SK-N-SH (cell line): ENCODE measurements around the gene MED19. TPM values are rescaled to one million over a fixed set of nuclear protein-coding genes. Genes with fewer than 3 reads are reported as not detected.

Source experiments
- CHD2 ChIP-seq: fragments of 150-350 bp; IDR thresholded peaks from 2 replicates; pipeline ENCODE4 v1.6.1; 2018; ENCODE audit warnings: low read length; ENCODE audit not compliant: partially characterized antibody
- FOSL2 ChIP-seq: IDR thresholded peaks from 2 replicates; pipeline ENCODE4 v1.4.0; 2012; ENCODE audit warnings: low read depth, mild to moderate bottlenecking, moderate library complexity, borderline replicate concordance
- FOXJ3 ChIP-seq: sonication (generic); formaldehyde crosslinking; IDR thresholded peaks from 2 replicates; pipeline ENCODE4 v1.5.1; 2020; ENCODE audit warnings: mild to moderate bottlenecking, missing genetic modification reagents
- FOXM1 ChIP-seq: IDR thresholded peaks from 2 replicates; pipeline ENCODE4 v1.4.0; 2012; ENCODE audit warnings: low read depth, mild to moderate bottlenecking
- MEF2A ChIP-seq: IDR thresholded peaks from 2 replicates; pipeline ENCODE4 v1.4.0; 2012; ENCODE audit warnings: low read depth, borderline replicate concordance
- MXI1 ChIP-seq: IDR thresholded peaks from 2 replicates; pipeline ENCODE4 v1.6.1; 2012; ENCODE audit warnings: mild to moderate bottlenecking, low read depth, low read length, improper control_type of control experiment
- NFIC ChIP-seq: IDR thresholded peaks from 2 replicates; pipeline ENCODE4 v1.4.0; 2012; ENCODE audit warnings: borderline replicate concordance
- NRF1 ChIP-seq: IDR thresholded peaks from 2 replicates; pipeline ENCODE4 v1.6.1; 2012; ENCODE audit warnings: low read depth, mild to moderate bottlenecking, low read length
- RAD21 ChIP-seq: IDR thresholded peaks from 2 replicates; pipeline ENCODE4 v1.6.1; 2012; ENCODE audit warnings: mild to moderate bottlenecking, low read length
- RCOR1 ChIP-seq: fragments of 150-350 bp; IDR thresholded peaks from 2 replicates; pipeline ENCODE4 v1.6.1; 2017; ENCODE audit warnings: antibody characterized with exemption, low read length
- SMC3 ChIP-seq: IDR thresholded peaks from 2 replicates; pipeline ENCODE4 v1.6.1; 2012; ENCODE audit warnings: low read depth, low read length, improper control_type of control experiment
- TCF12 ChIP-seq: IDR thresholded peaks from 2 replicates; pipeline ENCODE4 v1.4.0; 2012
- polyA plus RNA-seq, 3 experiments: library from polyadenylated mRNA; depleted of rRNA; stranded (reverse); fragments of >200 nt; gene quantifications; 2 replicates each; pipeline ENCODE4 v1.2.3, GENCODE V29; 2012
- TF ChIP-seq, protein P1 (sequence below): fragments of 150-350 bp; IDR thresholded peaks from 2 replicates; pipeline ENCODE4 v1.6.1; 2016; ENCODE audit warnings: mild to moderate bottlenecking, low read depth, low read length
- TF ChIP-seq, protein P2 (sequence below): IDR thresholded peaks from 2 replicates; pipeline ENCODE4 v1.6.1; 2012; ENCODE audit warnings: mild to moderate bottlenecking, low read depth, low read length, moderate library complexity
- TF ChIP-seq, protein P3 (sequence below): fragments of 200-600 bp; sonication (generic); IDR thresholded peaks from 2 replicates; pipeline ENCODE4 v1.6.1; 2017; ENCODE audit warnings: antibody characterized with exemption, mild to moderate bottlenecking, moderate library complexity
- TF ChIP-seq, protein P4 (sequence below): fragments of 150-350 bp; IDR thresholded peaks from 2 replicates; pipeline ENCODE4 v1.6.1; 2017; ENCODE audit warnings: antibody characterized with exemption, low read length, low read depth, borderline replicate concordance
- TF ChIP-seq, protein P5 (sequence below): IDR thresholded peaks from 2 replicates; pipeline ENCODE4 v1.4.0; 2012; ENCODE audit warnings: low read depth, borderline replicate concordance

Gene MED19
- polyA plus RNA-seq, 1 of the 3 experiments (the other 2 are of a cell fraction) = 38.7 TPM

DNA sequence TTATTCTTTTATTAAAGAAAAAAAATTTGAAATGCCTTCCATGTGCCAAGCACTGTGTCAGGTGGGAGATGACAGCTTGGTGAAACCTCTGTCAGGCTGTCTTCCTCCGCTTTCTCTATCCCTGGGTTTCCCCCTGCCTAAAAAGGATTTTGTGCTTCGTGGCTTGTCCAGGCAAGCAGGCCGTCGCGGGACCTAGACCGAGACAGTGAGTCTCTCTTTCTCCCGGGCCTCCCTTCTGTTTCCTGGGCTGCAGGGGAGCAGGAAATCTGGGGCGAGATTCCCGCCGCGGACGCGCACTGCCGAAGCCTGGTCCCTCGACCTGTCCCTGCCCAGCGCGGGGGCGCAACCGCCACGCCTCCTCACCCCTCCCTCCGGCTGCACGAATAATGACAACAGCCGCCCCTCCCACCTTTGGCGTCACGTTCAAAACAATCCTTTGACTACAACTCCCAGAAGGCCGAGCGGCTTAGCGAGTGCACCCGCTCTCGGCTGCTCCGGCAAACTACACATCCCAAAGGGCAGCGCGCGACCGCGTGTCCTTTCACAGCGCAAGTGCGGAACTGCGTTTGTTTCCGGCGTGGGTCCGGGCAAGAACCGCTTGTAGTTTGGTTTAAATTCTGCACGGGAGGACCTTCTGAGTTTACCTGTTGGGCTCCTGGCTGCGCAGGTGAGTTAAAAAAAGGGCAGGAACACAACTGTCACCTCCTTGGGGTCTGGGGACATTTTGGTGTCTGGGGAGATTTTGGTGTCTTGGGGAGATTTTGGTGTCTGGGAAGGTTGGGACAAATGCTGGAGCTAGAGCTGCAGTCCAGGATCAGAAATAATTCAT lies 54.6 kb downstream of the MED19 start, which contains the start of gene CLP1 (continued):
- TF ChIP-seq, protein P1, sequence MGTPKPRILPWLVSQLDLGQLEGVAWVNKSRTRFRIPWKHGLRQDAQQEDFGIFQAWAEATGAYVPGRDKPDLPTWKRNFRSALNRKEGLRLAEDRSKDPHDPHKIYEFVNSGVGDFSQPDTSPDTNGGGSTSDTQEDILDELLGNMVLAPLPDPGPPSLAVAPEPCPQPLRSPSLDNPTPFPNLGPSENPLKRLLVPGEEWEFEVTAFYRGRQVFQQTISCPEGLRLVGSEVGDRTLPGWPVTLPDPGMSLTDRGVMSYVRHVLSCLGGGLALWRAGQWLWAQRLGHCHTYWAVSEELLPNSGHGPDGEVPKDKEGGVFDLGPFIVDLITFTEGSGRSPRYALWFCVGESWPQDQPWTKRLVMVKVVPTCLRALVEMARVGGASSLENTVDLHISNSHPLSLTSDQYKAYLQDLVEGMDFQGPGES = 0 out of 2 replicates have a peak, but pooled peaks have one; percentile 21
- TF ChIP-seq, protein P2, sequence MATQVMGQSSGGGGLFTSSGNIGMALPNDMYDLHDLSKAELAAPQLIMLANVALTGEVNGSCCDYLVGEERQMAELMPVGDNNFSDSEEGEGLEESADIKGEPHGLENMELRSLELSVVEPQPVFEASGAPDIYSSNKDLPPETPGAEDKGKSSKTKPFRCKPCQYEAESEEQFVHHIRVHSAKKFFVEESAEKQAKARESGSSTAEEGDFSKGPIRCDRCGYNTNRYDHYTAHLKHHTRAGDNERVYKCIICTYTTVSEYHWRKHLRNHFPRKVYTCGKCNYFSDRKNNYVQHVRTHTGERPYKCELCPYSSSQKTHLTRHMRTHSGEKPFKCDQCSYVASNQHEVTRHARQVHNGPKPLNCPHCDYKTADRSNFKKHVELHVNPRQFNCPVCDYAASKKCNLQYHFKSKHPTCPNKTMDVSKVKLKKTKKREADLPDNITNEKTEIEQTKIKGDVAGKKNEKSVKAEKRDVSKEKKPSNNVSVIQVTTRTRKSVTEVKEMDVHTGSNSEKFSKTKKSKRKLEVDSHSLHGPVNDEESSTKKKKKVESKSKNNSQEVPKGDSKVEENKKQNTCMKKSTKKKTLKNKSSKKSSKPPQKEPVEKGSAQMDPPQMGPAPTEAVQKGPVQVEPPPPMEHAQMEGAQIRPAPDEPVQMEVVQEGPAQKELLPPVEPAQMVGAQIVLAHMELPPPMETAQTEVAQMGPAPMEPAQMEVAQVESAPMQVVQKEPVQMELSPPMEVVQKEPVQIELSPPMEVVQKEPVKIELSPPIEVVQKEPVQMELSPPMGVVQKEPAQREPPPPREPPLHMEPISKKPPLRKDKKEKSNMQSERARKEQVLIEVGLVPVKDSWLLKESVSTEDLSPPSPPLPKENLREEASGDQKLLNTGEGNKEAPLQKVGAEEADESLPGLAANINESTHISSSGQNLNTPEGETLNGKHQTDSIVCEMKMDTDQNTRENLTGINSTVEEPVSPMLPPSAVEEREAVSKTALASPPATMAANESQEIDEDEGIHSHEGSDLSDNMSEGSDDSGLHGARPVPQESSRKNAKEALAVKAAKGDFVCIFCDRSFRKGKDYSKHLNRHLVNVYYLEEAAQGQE = no peak
- TF ChIP-seq TCF12 (0 out of 2 replicates have a peak, but pooled peaks have one; percentile 6), CHD2 (peak; percentile 98), FOXM1 (no peak), MXI1 (peak; percentile 88), NFIC (peak; percentile 10; the same call in 1 of the 2 replicates), FOSL2 (no peak), RAD21 (no peak), NRF1 (peak; percentile 78; the same call in 1 of the 2 replicates), SMC3 (no peak), MEF2A (no peak), FOXJ3 (CRISPR knock-in tag) (peak; percentile 33; the same call in 1 of the 2 replicates), RCOR1 (no peak)
- TF ChIP-seq, protein P3, sequence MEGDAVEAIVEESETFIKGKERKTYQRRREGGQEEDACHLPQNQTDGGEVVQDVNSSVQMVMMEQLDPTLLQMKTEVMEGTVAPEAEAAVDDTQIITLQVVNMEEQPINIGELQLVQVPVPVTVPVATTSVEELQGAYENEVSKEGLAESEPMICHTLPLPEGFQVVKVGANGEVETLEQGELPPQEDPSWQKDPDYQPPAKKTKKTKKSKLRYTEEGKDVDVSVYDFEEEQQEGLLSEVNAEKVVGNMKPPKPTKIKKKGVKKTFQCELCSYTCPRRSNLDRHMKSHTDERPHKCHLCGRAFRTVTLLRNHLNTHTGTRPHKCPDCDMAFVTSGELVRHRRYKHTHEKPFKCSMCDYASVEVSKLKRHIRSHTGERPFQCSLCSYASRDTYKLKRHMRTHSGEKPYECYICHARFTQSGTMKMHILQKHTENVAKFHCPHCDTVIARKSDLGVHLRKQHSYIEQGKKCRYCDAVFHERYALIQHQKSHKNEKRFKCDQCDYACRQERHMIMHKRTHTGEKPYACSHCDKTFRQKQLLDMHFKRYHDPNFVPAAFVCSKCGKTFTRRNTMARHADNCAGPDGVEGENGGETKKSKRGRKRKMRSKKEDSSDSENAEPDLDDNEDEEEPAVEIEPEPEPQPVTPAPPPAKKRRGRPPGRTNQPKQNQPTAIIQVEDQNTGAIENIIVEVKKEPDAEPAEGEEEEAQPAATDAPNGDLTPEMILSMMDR = no peak
- TF ChIP-seq, protein P4, sequence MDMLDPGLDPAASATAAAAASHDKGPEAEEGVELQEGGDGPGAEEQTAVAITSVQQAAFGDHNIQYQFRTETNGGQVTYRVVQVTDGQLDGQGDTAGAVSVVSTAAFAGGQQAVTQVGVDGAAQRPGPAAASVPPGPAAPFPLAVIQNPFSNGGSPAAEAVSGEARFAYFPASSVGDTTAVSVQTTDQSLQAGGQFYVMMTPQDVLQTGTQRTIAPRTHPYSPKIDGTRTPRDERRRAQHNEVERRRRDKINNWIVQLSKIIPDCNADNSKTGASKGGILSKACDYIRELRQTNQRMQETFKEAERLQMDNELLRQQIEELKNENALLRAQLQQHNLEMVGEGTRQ = no peak
- TF ChIP-seq, protein P5, sequence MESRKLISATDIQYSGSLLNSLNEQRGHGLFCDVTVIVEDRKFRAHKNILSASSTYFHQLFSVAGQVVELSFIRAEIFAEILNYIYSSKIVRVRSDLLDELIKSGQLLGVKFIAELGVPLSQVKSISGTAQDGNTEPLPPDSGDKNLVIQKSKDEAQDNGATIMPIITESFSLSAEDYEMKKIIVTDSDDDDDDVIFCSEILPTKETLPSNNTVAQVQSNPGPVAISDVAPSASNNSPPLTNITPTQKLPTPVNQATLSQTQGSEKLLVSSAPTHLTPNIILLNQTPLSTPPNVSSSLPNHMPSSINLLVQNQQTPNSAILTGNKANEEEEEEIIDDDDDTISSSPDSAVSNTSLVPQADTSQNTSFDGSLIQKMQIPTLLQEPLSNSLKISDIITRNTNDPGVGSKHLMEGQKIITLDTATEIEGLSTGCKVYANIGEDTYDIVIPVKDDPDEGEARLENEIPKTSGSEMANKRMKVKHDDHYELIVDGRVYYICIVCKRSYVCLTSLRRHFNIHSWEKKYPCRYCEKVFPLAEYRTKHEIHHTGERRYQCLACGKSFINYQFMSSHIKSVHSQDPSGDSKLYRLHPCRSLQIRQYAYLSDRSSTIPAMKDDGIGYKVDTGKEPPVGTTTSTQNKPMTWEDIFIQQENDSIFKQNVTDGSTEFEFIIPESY = peak; percentile 94
